MCF 10A (cell line): ENCODE results near the gene SFPQ. TPM values are rescaled to one million over a fixed set of nuclear protein-coding genes. Genes with fewer than 3 reads are reported as not detected.
A peak's percentile ranks its signal among the peaks of the same experiment; 100 is the strongest.

Experiments used
- BruUV-seq: library from RNA; stranded (reverse); fragments of 400-500 nt; replicated peaks from 2 replicates; lab custom pipeline; 2021; lab: Mats Ljungman, UMichigan
- CTCF ChIA-PET: fragments of 300-600 bp; sonication (Branson Sonifier 250); formaldehyde crosslinking; extraction: SDS; loops from one replicate; lab custom pipeline; 2021; ENCODE audit warnings: antibody characterized with exemption, inconsistent platforms; lab: Yijun Ruan, JAX
- POLR2A ChIA-PET: fragments of 300-600, 350-650 bp; sonication (Branson Sonifier 250); formaldehyde crosslinking; extraction: SDS; loops from one replicate; lab custom pipeline; 2020; ENCODE audit warnings: antibody characterized with exemption, inconsistent platforms; lab: Yijun Ruan, JAX
- DNase-seq: peaks from one replicate; pipeline ENCODE4 v3.0.0-alpha.2; 2018; ENCODE audit not compliant: unreplicated experiment
- H3K27ac Mint-ChIP-seq: one replicate; pipeline ENCODE4 v1.8.0; 2022; ENCODE audit warnings: mild to moderate bottlenecking, low read depth, mixed read lengths; ENCODE audit not compliant: unreplicated experiment
- H3K27me3 Mint-ChIP-seq: one replicate; pipeline ENCODE4 v1.8.0; 2022; ENCODE audit warnings: mixed read lengths; ENCODE audit not compliant: insufficient read depth, unreplicated experiment
- H3K36me3 Mint-ChIP-seq: one replicate; pipeline ENCODE4 v1.8.0; 2022; ENCODE audit warnings: mild to moderate bottlenecking, moderate library complexity, mixed read lengths; ENCODE audit not compliant: insufficient read depth, unreplicated experiment
- H3K4me1 Mint-ChIP-seq: one replicate; pipeline ENCODE4 v1.8.0; 2022; ENCODE audit warnings: mixed read lengths; ENCODE audit not compliant: insufficient read depth, unreplicated experiment
- H3K4me3 Mint-ChIP-seq: one replicate; pipeline ENCODE4 v1.8.0; 2022; ENCODE audit warnings: mild to moderate bottlenecking, moderate library complexity, mixed read lengths; ENCODE audit not compliant: unreplicated experiment
- H3K9me3 Mint-ChIP-seq: one replicate; pipeline ENCODE4 v1.8.0; 2022; ENCODE audit warnings: mixed read lengths; ENCODE audit not compliant: unreplicated experiment
- CTCF ChIP-seq: fragments of 200-600 bp; IDR thresholded peaks from one replicate; pipeline ENCODE4 v1.8.0; 2022; ENCODE audit warnings: antibody characterized with exemption, mild to moderate bottlenecking; ENCODE audit not compliant: unreplicated experiment
- intact Hi-C: fragments of 100-400 bp; cut with micrococcal nuclease; formaldehyde crosslinking; loops from 2 replicates; pipeline ENCODE4 v1.14.1; 2022
- total RNA-seq: library from RNA; stranded (reverse); gene quantifications from 2 replicates; pipeline ENCODE4 v1.2.3, GENCODE V29; 2022

Gene SFPQ
- total RNA-seq, 1 experiment from 2014 or later: 314 TPM

- no peak for DNase-seq
- Mint-ChIP-seq H3K4me3 (no peak overlapping the region), H3K4me1 (peaks cover 6% of the 10 kb centered on the region), H3K36me3 (no peaks in the 10 kb centered on the region), H3K27ac (no peak overlapping the region), H3K27me3 (no peaks in the 10 kb centered on the region), H3K9me3 (no peaks in the 10 kb centered on the region)
- no peak for TF ChIP-seq CTCF
- no TSS peak for BruUV-seq
- ChIA-PET POLR2A (interaction anchor here (0.6 kb wide), 1 partner anchor 59 kb away, joined by 3 read pairs; no protein-coding TSS in a partner anchor), CTCF (interaction anchor here (0.6 kb wide), 3 partner anchors 24 to 501 kb away, joined by 3 to 5 read pairs (median 3); no protein-coding TSS in a partner anchor)
- intact Hi-C loops: no loop called here
Observed at GRCh38 chr1:35226546-35226945, 33.6 kb upstream of the SFPQ start.

- intact Hi-C loops: no loop called here
- CTCF ChIA-PET: interaction anchor here (1.0 kb wide), 1 partner anchor 21 kb away, joined by 3 read pairs; no protein-coding TSS in a partner anchor
- H3K27me3 Mint-ChIP-seq: no peaks in the 10 kb centered on the region
- POLR2A ChIA-PET: interaction anchor here (0.9 to 1.9 kb wide), 4 partner anchors 30 to 45 kb away, joined by 3 to 9 read pairs (median 4); partner anchors contain the start of genes SFPQ and ZMYM4
- DNase-seq: no peak
- no TSS peak for BruUV-seq
- H3K4me3 Mint-ChIP-seq: no peak overlapping the region
- no peak for TF ChIP-seq CTCF
- H3K4me1 Mint-ChIP-seq: peaks cover 6% of the 10 kb centered on the region
- no peaks in the 10 kb centered on the region for H3K9me3 Mint-ChIP-seq
- no peaks in the 10 kb centered on the region for H3K36me3 Mint-ChIP-seq
- H3K27ac Mint-ChIP-seq: no peak overlapping the region
Observed at GRCh38 chr1:35223084-35223630, 30.2 kb upstream of the SFPQ start.

- DNase-seq: peak; percentile 26
- no peak for TF ChIP-seq CTCF
- CTCF ChIA-PET: interaction anchor here (0.6 to 1.2 kb wide), 3 partner anchors 11 to 29 kb away, joined by 3 to 6 read pairs (median 3); no protein-coding TSS in a partner anchor
- intact Hi-C loops: no loop called here
- Mint-ChIP-seq H3K9me3 (no peaks in the 10 kb centered on the region), H3K27ac (no peak overlapping the region), H3K4me3 (no peak overlapping the region), H3K4me1 (peaks cover 6% of the 10 kb centered on the region), H3K27me3 (no peaks in the 10 kb centered on the region), H3K36me3 (no peaks in the 10 kb centered on the region)
- BruUV-seq: no TSS peak
- POLR2A ChIA-PET: interaction anchor here (0.9 to 1.9 kb wide), 4 partner anchors 30 to 45 kb away, joined by 3 to 9 read pairs (median 4); partner anchors contain the start of genes SFPQ and ZMYM4
Observed at GRCh38 chr1:35222322-35223083, 29.6 kb upstream of the SFPQ start.

GRCh38 chr1:35220976-35221375 lies 28.0 kb upstream of the SFPQ start:
- Mint-ChIP-seq H3K4me1 (peaks cover 6% of the 10 kb centered on the region), H3K4me3 (no peak overlapping the region), H3K27ac (no peak overlapping the region), H3K27me3 (no peaks in the 10 kb centered on the region), H3K9me3 (no peaks in the 10 kb centered on the region), H3K36me3 (no peaks in the 10 kb centered on the region)
- CTCF ChIA-PET: no interaction called here
- POLR2A ChIA-PET: no interaction called here
- intact Hi-C loops: no loop called here
- peak; percentile 22 for TF ChIP-seq CTCF
- no TSS peak for BruUV-seq
- peak; percentile 34 for DNase-seq
